ENCODE results near the gene TOMM22.

The TOMM22 gene

DNA sequence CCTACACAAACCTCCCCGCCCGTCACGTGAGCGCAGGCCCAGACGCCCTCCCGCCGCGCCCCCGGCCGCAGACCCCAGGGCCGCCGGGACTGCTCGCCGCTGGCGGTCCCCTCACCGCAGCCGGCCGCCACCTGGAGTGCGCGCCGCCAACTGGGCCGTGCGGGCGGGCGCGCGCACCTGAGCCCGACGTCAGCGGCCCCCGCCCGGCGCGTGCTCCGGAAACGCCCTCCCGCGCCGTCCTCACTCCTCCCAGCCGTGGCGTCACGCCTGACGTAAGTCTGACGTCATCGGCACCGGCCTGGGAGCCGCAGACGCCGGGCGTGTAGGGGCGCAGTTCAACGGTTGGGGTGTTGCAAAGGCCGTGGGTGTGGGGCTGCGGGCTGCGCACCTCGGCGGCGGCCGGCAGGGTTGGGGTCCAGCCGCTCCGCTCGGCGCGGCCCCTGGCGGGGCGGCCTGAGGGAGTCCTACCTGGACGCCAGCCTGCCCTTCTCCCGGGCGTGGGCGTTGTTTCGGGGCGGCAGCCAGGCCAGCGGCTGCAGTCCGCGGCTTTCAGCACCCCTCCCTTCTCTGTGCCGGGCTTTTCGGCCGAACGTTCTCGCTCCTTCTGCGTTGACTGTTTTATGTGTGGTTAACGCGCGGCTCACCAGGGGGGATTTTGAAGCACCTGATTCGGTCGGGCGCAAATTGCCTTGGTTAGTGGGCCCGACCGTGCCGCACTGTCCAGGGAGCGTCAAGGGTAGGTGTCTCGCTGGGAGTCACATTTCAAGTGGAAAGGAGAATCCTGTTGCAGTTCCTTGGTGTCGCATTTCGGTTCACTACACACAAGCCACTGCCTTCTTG lies 19.3 kb downstream of the TOMM22 start, which contains the start of gene JOSD1:
Gene JOSD1 (minus strand): TSS at position 155 of the 840 bp plus-strand sequence. CDS start 956 bp downstream, outside the sequence.
- DNase-seq (ENCODE audit: extremely low read depth, low read depth): peak; percentile 86
- TF ChIP-seq, protein P1, sequence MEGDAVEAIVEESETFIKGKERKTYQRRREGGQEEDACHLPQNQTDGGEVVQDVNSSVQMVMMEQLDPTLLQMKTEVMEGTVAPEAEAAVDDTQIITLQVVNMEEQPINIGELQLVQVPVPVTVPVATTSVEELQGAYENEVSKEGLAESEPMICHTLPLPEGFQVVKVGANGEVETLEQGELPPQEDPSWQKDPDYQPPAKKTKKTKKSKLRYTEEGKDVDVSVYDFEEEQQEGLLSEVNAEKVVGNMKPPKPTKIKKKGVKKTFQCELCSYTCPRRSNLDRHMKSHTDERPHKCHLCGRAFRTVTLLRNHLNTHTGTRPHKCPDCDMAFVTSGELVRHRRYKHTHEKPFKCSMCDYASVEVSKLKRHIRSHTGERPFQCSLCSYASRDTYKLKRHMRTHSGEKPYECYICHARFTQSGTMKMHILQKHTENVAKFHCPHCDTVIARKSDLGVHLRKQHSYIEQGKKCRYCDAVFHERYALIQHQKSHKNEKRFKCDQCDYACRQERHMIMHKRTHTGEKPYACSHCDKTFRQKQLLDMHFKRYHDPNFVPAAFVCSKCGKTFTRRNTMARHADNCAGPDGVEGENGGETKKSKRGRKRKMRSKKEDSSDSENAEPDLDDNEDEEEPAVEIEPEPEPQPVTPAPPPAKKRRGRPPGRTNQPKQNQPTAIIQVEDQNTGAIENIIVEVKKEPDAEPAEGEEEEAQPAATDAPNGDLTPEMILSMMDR (IDR thresholded peaks at IDR 0.05; ENCODE audit: low read depth, low read length): no peak

DNA sequence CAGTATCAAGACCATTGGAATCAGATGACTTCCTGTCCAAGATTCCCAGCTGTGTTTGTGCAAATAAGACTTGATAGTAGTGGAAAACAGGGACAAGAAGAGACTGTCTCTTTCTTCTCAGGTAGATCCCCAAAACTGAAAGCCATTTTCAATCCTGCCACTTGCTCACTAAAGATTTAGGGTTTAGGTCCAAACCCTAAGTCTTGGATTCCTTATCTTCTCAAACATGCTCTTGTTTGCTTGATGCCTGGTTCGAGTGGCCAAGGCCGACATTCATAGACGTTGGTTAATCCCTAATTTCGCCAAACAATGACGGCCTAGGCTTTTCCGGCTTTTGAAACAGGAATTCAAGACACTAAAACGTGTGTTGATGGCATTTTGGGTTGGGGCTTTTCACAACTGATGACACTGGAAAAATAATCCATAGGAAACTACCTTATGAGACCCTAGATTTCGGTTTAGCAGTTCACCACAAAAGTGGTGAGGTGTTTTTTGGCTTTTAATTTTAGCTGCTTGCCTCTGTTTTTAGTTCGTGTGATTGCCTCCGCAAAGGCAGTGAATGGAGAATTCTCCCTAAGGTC lies 23.0 kb downstream of the TOMM22 start:
- no peak for DNase-seq (ENCODE audit: extremely low read depth, low read depth)
- TF ChIP-seq, protein P1 (IDR thresholded peaks at IDR 0.05; ENCODE audit: low read depth, low read length): no peak

DNA sequence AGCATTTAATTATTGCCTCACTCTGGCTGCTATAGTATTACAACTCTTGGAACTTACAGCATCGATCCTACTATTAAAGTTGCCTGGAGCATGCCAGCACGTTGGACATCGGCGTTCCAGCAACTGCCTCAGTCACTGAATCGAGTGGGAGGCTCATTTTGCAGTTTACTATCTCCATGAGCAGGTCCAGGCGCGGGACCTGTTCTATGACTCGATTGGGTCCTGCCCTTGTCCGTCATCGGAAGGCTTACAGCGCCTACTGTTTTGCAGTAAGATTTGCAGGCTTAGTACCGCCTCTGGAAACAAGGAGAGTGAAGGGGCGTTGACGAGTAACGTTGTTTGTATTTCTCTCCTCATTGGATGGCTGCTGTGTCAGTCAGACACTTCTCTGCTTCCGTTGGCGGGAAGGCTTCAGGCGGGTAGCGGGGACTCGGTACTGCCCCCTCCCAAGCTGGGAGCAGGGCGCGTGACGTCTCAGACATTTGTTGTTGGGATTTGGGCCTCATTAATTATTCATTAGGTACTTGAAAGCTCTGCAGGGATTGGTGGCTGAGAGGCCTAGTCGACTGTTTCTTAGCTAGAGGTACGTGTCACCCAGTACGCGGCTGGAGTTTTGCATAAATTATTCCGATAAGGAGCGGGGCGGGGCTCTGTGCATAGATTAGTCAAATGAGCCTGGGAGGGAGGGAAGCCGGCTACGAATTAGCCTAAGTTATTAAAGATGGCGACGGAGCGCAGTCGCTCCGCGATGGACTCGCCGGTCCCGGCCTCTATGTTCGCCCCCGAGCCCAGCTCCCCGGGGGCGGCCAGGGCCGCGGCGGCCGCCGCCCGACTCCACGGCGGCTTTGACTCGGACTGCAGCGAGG lies 23.7 kb downstream of the TOMM22 start, which contains the start of gene GTPBP1:
Gene GTPBP1 (plus strand): TSS at position 710 of the 866 bp plus-strand sequence. CDS start 12 bp downstream, at position 722.
- TF ChIP-seq, protein P1 (IDR thresholded peaks at IDR 0.05; ENCODE audit: low read depth, low read length): peak; percentile 1; the same call in 1 of the 2 replicates
- peak; percentile 100 for DNase-seq (ENCODE audit: extremely low read depth, low read depth)

DNA sequence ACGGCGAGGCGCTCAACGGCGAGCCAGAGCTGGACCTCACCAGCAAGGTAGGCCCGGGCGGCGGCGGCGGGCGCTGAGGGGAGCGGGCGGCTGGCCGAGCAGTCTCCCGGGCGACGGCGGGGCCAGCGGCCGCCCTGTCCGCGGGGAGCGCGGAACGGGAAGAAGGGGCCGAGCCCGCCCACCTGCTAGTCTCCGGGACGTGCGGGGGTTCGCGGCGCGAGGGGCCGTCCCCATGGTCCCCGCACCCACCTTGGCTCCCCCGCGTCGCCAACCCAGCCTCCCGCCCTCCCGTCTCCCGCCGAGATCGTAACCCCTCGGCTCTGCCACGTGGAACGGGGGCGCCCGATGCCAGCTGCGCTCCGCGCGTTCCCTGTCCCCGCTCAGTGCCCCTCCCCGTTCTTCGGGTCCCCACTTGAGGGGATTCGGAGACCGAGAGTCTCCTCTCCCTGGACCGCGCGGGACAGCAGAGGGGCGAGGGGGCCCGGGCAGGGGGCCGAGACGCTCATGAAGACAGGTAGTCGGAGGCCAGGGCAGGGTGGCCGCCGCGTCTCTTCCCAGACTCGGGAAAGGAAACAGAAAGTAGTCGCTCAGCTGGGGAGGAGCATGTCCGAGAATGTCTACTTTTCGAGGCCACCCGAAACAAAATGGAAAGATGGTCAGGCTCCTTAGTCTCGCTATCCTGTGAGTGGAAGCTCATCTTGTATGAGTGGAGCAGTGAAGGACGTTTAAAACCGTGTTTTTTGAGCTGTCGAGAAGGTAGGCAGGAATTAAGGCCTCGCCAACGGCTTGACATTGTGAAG lies 24.5 kb downstream of the TOMM22 start:
- DNase-seq (ENCODE audit: extremely low read depth, low read depth): no peak
- TF ChIP-seq, protein P1 (IDR thresholded peaks at IDR 0.05; ENCODE audit: low read depth, low read length): no peak

DNA sequence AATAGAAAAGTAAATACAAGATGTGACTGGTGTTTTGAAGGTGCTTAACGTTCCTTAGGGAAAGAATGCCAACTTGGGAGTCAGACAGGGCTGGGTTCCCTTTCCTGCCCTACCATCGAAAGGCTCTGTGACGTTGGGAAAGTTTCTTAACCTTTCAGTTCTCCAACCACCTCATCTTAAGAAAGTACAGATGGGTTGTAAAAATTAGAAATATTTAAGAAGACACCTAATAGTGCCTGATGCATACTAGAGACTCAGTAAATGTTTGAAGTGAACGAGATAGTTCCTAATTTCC lies 25.1 kb downstream of the TOMM22 start:
- DNase-seq (ENCODE audit: extremely low read depth, low read depth): no peak
- TF ChIP-seq, protein P1 (IDR thresholded peaks at IDR 0.05; ENCODE audit: low read depth, low read length): no peak

DNA sequence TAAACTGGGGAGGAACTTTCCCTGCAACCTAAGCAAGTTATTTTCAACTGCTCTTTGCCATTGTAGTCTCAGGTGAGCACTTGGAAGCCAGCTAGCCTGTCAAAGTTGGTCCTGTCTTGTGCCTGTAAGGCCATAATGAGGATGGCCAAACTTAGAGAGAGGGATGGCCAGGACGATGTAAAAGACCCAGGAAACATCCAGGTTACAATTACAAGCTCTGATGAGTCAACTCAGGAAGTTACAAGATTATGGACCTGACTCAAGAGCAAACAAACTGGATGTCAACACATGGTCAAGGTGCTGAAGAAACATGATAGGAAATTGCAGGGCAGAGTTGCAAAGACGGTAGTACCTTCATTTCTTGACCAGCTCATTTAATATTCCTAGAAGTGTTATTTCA lies 25.6 kb downstream of the TOMM22 start:
- DNase-seq (ENCODE audit: extremely low read depth, low read depth): no peak
- TF ChIP-seq, protein P1 (IDR thresholded peaks at IDR 0.05; ENCODE audit: low read depth, low read length): no peak

Measured in AG09319 (cell line).